Activated naive CD8-positive, alpha-beta T cell treated with anti-CD3 and anti-CD28 coated beads, Interleukin-2, amount 50 U/mL, for 16 hours (primary cell): ENCODE results near the gene RBM5.
A peak's percentile ranks its signal among the peaks of the same experiment; 100 is the strongest.
"Not testable (repeated sequence)": the region's sequence is repeated elsewhere in the genome, so short reads cannot be mapped to it uniquely, and the experiment has no call there.

Experiments used
- DNase-seq: peaks from one replicate; pipeline ENCODE4 v3.0.0-alpha.2; 2020; ENCODE audit warnings: low read depth, low spot score

RBM5 gene

DNA sequence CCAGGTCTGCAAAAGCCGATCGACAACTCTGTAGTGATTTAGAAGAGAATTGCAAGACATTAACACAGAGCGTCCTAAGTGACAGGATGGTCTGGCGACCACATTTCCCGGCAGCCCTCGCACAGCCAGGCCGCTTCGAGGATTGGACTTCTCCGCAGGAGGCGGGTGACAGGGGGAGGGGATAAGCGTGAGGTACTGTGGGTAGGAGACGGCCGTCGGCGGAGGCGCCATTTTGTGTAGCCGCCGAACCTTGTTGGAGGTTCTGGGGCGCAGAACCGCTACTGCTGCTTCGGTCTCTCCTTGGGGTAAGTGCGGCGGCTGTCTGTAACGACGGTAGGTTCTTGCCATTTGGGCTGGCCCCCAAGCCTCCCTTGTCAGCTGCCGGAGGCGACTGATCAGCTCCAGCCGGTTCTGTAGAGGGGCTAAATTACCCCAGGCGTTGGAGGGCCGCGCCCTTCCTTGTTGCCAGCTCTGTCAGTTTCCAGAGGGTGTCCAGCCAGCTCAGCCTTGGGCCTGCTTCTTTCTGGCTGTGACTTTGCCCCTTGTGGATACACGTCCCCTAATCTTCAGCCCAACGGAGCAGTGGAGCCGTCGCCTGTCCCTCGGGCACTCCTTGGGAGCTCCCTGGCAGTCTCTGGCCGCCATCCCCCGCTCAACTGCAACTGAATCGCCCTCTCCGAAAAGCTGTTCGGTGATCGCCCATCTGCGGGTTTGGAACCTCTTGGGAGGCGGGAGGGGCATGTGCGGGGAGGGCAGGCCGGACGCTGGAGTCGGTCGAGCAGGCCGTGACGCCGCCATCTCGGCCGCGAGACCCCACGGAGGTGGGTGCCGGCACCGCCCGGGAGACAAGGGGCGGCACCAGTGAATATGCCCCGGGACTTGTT, at the start of gene RBM5:
Gene RBM5 (plus strand): TSS at position 195 of the 884 bp plus-strand sequence. CDS start 1,516 bp downstream, outside the sequence.
- peak; percentile 88 for DNase-seq

- DNase-seq, result no peak
Observed at GRCh38 chr3:50044976-50045375, 43.7 kb upstream of the RBM5 start.

GRCh38 chr3:50047426-50047825, 41.3 kb upstream of the RBM5 start:
- DNase-seq, result no peak

- DNase-seq, result no peak
Observed at GRCh38 chr3:50050361-50050760, 38.4 kb upstream of the RBM5 start.

GRCh38 chr3:50057756-50058155, 31.0 kb upstream of the RBM5 start:
- no peak for DNase-seq

- no peak for DNase-seq
Observed at GRCh38 chr3:50068134-50068533, 20.6 kb upstream of the RBM5 start.

DNA sequence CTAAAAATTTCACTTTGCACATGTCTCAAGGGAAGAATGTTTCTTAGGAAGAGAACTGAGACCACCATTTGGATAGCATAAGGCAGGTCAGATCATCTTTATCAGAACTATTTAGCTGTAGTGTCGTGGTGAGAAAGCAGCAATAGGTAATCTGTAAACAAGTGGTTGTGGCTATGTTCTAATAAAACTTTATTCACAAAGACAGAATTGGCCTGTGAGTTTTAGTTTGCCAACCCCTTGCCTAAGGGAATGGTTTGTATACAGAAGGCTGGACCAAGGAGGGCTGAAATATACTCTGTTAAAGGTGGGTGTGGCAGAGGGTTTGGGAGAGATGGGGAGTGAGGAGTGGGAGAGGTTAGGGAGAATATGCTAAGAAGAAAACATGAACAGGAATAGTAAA, 10.6 kb upstream of the RBM5 start:
- no peak for DNase-seq

DNA sequence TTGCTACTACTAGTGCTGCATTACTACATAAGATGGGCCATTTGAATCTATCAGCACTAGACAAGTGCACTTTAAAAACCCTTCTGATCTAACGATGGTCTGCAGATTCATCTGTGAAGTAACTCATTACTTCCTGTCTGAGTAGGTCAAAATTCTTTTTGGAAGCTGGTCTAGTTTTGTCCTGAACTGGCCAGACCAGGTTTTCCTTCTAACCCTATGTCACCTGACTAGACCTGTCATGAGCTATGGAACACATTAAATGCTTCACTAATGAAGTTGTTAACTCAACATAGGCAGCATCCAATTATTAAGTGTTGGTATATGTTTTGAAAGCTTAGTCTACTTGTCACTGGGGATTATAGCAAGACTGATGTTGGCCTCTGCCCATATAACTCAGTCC, 10.1 kb upstream of the RBM5 start:
- DNase-seq, result no peak

- DNase-seq, result not testable (repeated sequence)
Observed at GRCh38 chr3:50084951-50085350, 3.8 kb upstream of the RBM5 start.

DNA sequence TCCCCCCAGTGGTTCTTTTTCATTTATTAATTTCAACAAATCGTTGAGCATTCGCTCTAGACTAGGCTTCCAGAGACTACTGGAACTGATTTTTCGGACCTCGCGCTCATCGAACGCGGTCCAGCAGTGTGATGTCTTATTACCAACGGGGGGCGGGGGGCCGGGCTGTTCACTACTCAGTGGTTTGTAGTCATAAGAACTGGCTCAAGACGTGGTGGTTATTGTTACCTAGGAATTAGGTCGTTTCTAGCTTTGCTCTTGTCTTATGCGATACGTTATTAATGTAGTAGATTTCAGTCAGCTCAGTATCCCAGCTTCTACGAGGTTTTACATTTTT, 858 bp downstream of the RBM5 start:
- DNase-seq, result no peak

- no peak for DNase-seq
Observed at GRCh38 chr3:50090984-50091383, 2.3 kb downstream of the RBM5 start.

DNA sequence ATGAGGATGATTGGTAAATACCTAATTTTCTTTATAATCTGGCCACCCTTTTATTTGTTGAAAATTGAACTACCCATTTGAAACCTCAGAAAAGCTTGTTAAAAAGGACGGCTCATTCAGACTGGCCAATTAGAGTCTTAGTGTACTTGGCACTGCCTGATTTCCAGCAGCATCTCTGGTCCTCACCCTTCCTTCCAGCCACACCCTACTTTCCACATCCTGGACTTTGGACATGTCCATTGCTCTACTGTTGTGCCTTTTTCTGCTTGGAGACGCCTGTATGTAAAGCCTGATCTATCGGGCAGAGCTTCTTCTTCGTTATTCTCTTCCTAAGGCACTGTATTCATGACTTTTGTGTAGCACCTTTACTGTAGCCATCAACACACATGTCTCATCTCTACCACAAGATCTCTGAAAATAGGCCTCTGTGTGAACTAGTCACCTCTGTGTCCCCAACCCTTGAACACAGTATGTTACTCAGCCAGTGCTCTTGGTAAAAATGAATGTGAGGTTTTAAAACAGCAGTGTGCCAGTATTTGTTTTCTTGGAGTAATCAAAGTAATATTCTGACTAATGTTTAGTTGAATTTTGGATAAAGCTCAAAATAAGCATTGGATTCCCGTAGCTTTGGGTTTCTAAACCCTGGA, 6.8 kb downstream of the RBM5 start:
- no peak for DNase-seq

DNA sequence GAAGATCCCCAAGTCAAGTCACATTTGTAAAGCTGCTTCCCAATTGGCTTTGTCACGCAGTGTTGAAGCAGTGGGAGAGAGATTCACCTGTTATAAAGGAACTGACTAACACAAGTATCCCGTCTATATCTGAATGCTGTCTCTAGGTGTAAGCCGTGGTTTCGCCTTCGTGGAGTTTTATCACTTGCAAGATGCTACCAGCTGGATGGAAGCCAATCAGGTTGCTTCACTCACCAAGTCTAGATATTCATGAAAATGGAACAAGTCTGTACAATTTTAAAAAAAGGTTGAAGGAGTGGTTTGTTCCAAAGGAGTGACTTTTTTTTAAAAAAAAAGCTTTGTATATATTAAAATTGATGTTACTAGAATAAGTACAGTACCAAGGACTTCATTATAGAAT, 11.7 kb downstream of the RBM5 start:
- DNase-seq, result no peak

- no peak for DNase-seq
Observed at GRCh38 chr3:50100956-50101845, 12.5 kb downstream of the RBM5 start.

DNA sequence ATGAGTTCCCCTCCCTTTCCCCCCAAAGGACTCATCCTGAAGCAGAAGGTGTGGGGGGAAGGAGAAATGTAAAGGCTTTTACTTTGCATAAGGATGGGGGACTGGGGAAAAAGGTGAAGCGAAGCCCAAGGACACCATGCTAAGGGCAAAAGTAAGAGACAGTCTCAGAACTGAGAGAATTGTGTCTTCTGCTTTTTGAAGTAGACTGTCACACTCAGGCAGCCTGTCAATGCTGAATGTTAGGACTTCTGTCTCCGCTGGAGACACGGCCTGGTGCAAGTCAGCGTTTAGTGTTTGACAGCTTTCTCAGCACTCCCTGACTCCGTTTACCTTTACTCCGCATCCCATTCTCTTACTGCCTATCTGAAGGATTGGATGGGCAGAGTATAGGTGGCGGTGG, 13.8 kb downstream of the RBM5 start:
- no peak for DNase-seq

GRCh38 chr3:50111757-50112156, 23.0 kb downstream of the RBM5 start:
- no peak for DNase-seq

- no peak for DNase-seq
Observed at GRCh38 chr3:50112462-50112861, 23.7 kb downstream of the RBM5 start.

- DNase-seq, result no peak
Observed at GRCh38 chr3:50117120-50117519, 28.4 kb downstream of the RBM5 start.

DNA sequence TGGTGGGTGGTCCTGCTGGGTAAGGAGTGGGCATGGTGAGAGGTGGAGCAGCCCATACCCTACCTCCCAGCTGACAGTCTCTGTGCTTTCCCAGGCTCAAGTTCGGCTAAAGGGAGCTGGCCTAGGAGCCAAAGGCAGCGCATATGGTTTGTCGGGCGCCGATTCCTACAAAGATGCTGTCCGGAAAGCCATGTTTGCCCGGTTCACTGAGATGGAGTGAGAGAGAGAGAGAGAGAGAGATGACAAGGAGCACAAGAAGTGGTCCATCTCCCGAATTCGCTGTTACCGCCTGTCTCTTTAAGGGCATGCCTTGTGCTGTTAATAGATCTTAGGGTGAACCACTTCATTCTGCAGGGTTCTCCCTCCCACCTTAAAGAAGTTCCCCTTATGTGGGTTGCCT, 29.5 kb downstream of the RBM5 start:
- DNase-seq, result no peak

DNA sequence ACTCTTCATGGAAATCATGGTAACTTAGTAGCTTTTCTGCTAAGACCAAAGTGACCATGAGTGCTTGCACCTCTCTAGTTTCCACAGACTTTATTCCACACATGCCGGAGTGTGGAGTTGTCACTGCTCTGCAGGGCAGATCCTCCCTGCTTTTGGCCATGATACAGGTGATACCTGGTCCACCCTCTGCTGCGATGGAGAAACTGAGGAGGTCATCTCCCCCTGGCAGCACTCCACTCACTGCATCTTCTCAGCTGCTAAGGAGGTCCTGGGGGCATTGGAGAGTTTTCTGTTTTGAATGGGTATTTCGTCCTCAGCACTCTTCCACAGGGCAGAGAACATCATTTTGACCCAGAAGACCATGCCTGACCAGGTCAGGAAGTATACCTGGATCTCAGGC, 31.1 kb downstream of the RBM5 start:
- DNase-seq, result no peak

DNA sequence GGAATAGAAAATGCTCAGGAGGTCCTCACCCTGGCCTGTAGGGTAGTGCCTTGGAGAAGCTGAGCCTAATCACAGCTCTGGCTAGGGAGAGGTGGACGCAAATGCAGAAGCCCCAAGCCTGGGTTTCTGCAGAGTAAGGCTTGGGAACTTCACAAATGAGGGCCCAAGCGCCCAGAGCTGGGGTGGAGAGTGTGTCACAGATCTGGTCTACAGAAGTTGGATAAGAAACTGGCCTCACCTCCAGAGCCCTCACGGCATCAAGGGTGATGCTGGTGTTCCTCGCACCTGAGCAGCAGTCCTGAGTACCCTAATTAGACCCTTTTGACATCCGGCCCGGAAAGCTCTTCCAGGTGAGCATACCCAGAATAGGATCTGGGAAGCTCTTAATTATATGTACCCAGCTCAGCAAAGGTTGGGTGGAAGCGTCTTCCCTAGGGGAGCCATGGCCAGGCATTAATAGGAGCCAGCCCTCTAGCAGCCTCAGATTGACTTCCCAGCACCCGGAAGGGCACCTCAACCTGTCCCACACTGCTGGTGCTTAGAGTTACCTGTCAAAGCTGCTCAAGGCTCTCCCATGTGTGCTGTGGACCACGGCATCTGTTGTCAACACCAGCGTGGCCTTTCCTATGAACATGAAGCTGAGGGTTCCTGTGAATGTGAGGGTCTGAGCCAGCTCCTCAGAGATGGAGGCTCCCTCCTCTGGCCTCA, 31.8 kb downstream of the RBM5 start:
- no peak for DNase-seq
